Stimulated activated CD4-positive, alpha-beta T cell treated with anti-CD3 and anti-CD28 coated beads, TNF-alpha, amount 100 ng/mL, for 48 hours (primary cell): ENCODE data around the gene FAM240A.

Source experiments
- DNase-seq, 3 donors: peaks; one replicate each; pipeline ENCODE4 v3.0.0-alpha.2; 2020; ENCODE audit warnings: low read depth in 3 of 3

Gene FAM240A

GRCh38 chr3:46626039-46626438 is 13.7 kb downstream of the FAM240A start:
- no peak for DNase-seq

- no peak for DNase-seq
These were observed 14.8 kb downstream of the FAM240A start for GRCh38 chr3:46627078-46627477.

- no peak for DNase-seq
These were observed 16.6 kb downstream of the FAM240A start for GRCh38 chr3:46628901-46629369.

GRCh38 chr3:46629551-46630517 is 17.5 kb downstream of the FAM240A start:
- DNase-seq: peak; percentile 46 to 68 (median 52)

- no peak for DNase-seq
These were observed 20.5 kb downstream of the FAM240A start for GRCh38 chr3:46632792-46633191.

- DNase-seq: no peak
These were observed 22.5 kb downstream of the FAM240A start for GRCh38 chr3:46634856-46635255.

GRCh38 chr3:46639221-46639620 is 26.9 kb downstream of the FAM240A start:
- no peak for DNase-seq

DNA sequence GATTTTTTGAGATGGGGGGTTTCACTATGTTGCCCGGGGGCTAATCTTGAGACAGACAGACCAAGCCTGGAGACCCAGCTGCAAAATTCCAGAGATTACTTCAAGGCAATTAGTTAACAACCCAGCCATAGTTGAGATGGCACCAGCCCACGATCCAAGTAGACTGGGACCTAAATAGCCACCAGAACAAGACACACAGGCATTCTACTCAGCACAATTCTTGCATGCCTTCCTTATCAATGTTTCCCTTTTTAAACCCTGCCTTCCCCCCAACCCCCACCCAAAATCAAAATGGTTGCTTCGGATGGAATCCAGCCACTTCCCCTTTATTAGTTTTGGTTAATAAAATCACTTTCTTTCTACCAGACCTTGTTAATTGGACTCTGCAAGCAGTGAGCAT is 28.6 kb downstream of the FAM240A start:
- DNase-seq: no peak

DNA sequence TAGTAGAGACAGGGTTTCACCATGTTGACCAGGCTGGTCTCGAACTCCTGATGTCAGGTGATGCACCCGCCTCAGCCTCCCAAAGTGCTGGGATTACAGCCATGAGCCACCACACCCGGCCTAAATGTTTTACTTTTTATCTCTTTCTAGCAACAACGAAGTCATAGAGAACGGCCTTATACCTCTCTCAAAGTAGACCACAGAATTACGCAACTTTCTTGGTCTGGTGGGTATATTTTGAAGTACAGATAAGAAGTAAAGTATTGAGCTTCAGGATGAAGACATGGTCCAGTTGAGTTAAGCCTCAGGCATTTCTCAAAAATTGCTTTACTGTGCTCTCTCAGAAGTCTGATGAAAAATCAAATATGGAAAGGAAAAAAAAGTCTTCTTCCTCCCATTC is 30.6 kb downstream of the FAM240A start:
- no peak for DNase-seq

DNA sequence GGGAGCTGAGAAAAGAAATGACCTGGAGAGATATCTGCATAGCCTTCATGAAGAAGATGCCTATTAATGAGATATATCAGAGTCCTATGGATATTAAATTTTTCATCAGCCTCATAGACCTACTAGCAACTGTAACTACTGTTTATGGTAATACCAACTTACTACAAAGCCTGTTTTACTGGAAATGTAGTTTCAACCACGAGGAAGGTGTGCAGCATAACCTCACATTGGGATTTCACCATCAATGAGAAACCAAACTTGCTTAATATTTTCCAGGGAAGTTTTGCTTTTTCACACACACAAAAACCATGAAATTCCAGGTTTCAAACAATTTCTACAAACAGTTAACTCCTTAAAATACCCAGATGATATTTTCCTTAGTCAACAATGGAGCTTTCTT is 31.4 kb downstream of the FAM240A start:
- no peak for DNase-seq

DNA sequence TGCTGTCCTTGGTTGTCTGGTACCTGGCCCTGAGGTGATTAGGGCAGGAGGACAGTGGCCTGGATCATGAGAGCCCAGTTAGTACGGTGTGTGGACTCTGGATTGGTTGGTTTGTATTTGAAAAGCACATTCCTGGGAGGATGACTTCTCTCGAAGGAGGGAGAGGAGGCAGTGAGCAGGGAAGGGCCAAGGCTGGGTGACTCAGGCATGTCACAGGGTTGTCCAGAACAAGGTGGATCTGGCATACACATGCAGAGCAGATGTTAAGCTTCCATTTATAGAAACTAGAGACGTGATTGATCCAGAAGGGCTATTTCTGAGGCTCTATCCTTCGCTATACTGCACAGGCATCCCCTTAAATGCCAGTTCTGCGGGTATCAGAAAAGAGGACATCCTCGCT is 34.4 kb downstream of the FAM240A start:
- no peak for DNase-seq

GRCh38 chr3:46648096-46648495 is 35.8 kb downstream of the FAM240A start:
- DNase-seq: no peak

DNA sequence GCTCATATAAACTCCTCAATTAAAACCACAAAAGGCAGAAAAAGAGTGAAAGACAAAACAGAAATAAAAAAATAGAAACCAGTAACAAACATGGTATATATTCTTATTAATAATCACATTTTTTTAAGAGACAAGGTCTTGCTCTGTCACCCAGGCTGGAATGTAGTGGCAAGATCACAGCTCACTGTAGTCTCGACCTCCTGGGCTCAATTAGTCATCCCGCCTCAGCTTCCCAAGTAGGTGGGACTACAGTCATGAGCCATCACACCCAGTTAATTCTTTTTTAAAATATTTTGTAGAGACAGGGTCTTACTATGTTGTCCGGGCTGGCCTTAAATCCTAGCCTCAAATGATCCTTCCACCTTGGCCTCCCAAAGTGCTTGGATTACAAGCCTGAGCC is 37.1 kb downstream of the FAM240A start:
- DNase-seq: no peak

- DNase-seq: no peak
These were observed 38.8 kb downstream of the FAM240A start for GRCh38 chr3:46651084-46651483.

- no peak for DNase-seq
These were observed 42.9 kb downstream of the FAM240A start for GRCh38 chr3:46655271-46655670.

- DNase-seq: no peak
These were observed 44.6 kb downstream of the FAM240A start for GRCh38 chr3:46656778-46657556.

DNA sequence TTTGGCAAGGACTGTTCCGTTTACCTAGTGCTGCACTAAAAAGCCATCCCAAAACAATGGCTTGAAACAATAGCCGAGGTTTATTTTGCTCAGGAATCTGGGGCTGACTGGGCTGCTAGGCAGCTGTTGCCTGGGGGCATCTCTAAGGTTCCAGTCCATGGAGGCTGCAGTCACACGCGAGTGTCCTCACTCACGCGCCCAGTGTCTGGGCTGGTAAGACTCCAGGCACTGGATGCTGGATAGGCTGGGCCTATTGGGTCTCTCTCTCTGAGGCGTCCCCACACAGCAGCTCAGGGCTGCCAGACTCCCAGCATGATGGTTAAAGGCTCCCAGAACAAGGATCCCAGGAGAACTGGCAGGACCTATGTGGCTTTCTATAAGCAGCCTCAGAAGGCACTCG is 47.0 kb downstream of the FAM240A start:
- no peak for DNase-seq

DNA sequence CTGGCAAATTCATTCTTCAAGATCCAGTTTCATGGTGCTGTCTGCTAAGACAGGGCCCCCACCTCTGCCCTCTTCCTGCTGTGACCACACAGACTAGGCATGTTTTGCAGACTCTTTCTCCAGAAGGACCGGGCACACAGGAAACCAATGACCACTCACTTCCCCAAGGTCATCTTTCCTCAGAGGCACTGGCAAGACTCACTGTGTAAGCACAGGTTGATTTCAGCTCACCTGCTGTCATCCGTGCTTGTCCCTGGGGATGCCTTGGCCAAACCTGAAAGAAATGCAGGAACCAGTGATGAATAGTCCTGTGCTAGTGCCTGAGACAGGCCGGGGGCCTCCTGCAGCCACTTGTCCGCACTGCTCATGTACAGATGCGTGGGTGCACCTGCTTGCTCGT is 47.7 kb downstream of the FAM240A start:
- no peak for DNase-seq

DNA sequence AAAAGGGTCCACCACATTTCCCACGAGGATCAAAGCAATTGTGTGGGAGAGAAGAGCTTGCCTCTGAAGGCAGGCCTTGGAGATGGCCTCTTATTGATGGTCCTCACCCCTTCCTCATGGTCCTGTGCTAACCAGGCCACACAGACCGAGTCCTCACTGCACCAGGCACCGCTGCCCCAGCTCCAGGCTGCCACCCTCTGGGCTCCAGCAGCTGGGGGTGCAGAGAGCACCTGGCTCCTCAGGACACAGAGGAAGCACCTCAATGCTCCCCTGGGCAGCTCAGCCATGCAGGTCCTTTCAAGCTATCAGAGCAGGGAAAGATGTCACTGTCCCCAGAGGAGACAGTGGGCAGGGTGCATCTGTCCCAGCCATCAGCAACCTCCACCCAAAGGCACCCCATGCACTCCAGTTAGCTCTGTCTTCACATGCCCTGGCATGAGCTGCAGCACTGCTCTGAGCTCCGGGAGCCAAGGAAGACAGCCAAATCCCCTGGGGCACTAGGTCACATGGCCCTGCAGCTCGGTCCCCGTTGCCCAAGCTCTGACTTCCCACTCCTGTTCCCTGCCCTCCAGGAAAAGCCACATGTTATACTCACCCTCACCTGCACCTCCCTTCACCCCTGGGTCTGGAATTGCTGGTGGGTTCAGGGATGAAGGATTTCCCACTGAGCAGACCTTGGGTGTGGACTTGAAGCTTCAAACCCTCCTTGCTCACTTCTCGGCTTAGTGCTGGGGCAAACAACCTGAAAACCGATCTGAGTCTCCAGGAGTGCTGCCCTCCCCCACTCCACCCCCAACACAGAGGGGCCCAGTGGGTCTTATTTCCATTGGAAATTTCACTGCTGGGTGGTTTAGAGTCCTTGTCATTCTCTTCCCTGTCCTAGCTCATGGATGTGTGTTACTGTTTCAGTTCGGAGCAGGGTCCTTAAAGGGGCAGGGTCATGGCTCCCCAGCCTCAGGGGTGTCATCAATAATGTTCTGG is 48.5 kb downstream of the FAM240A start:
- DNase-seq: no peak

DNA sequence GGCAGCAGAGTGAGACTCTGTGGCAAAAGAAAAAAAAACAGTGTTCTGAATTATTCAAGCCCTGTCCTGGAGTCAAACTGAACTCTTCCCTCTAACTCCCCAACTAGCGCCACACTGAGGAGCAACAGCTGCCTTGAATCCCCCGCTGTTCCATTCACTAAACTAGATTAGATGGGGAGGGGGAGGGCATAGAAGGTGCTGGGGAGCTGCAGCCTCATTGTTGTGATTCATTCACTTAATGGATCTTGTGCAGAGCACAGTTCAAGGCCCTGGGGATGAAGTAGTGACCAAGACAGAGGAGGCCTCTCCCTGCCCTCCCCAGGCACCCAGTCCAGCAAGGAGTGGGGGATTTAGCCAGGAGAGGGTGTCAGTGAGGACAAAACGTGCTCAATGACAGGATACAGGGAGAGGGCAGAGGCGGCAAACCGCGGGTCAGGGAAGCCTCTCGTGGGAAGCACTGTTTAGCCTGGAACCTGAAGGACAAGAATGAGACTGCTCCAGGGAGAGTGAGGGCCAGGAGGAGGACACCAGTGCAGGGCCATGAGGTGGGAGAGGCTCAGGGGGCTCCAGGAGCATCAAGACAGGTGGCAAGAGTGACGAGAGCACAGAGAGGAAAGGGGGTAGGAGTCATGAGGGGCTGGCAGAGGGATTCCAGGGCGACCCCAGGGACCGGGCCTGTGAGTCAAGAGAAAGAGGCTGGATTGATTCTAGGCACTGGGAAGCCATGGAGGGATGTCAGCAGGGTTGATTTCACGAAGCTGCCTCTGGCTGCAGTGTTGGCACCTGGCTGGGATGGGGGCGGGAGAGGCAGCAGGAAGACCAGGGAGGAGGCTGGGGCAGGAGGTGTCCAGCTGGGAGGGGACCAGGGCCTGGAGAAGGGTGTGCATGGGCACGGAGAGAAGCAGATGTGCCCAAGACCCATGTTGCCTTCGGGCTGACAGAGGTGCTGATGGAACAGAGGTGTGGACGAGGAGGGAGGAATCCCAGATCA is 49.7 kb downstream of the FAM240A start:
- DNase-seq: no peak
